GM18519 (cell line): Measurements from ENCODE around the gene ASAH2B.

Experiments
- ATAC-seq: cut with Tn5 transposase; IDR thresholded peaks from one replicate; pipeline ENCODE4 v1.9.1; 2021; ENCODE audit warnings: mild to moderate bottlenecking, moderate library complexity; ENCODE audit not compliant: unreplicated experiment, low FRiP score

ASAH2B gene

GRCh38 chr10:50796693-50797092 lies 57.0 kb downstream of the ASAH2B start:
- no peak for ATAC-seq

- ATAC-seq, result no peak
Measured at GRCh38 chr10:50798297-50798696, 58.6 kb downstream of the ASAH2B start.

- ATAC-seq, result no peak
Measured at GRCh38 chr10:50799595-50799994, 59.9 kb downstream of the ASAH2B start.

- ATAC-seq, result no peak
Measured at GRCh38 chr10:50805981-50806622, 66.4 kb downstream of the ASAH2B start.

GRCh38 chr10:50807851-50808776 lies 68.4 kb downstream of the ASAH2B start:
- no peak for ATAC-seq
